ENCODE measurements around the gene NDE1.
"Not testable (repeated sequence)": the region's sequence is repeated elsewhere in the genome, so short reads cannot be mapped to it uniquely, and the experiment has no call there.

Gene NDE1

GRCh38 chr16:15620611-15621195 lies 29.3 kb upstream of the NDE1 start:
- no peak for DNase-seq

DNA sequence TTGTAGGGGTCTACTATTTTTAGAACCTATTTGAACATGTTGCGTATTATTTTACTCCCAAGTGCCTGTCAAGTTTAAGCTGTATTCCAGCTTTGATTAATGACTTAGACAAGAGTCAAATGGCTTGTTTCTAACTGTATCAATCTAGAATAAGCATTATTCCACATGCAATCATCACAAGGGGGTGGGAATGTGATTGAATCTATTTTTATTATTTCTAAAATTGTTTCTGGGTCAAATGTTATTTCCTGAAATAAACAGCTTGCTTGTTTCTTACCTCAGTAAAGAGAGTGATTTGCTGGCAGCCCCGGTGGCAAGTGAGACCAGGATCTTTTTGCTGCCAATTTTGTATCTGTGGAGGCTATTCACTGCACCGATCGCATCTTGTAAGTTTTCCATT lies 28.6 kb upstream of the NDE1 start:
- no peak for DNase-seq

DNA sequence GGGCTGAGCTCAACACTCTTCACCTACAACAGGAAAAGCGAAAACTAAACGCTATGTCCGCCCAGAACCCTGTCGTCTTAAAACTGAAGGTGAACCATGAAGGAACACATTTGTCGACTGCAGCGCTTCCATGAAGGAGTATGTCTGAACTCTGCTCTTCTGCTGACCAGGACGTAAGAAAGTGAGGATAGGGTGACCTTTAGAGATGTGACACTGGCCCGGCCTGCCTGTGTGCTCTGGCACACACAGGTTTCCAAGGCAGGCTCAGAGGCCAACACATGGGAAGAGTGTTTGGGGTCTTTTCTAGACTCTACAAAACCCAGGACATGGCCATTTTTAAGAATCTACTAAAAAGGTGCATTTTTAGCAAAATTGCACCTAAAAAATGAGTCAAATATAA lies 28.2 kb upstream of the NDE1 start:
- DNase-seq = no peak

DNA sequence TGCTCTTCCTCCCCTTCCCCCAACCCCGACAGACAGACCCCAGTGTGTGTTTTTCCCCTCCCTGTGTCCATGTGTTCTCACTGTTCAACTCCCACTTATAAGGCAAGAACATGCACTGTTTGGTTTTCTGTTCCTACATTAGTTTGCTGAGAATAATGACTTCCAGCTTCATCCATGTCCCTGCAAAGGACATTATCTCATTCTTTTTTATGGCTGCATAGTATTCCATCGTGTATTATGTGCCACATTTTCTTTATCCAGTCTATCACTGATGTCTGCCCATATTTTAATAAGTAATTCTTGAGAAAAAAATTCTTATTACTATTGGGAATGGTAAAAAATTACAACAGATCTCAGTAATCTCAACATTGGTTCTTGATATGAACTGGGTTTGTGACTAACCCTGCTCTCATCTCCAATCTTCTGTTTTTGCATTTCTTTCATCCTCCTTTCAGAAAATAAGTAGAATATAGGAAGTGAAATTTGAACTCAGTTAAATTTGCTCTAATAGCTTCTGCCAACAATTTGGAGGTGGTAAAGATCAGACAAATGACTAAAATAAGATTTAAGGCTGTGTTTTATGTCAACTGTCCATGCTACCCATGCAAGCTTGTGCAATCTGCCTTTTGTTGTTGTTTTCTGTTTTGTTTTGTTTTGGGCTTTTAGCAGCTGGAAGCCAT lies 18.2 kb upstream of the NDE1 start:
- DNase-seq = no peak

GRCh38 chr16:15635926-15636325 lies 14.1 kb upstream of the NDE1 start:
- no peak for DNase-seq

GRCh38 chr16:15636392-15636873 lies 13.6 kb upstream of the NDE1 start:
- DNase-seq = no peak

GRCh38 chr16:15639061-15639568 lies 10.9 kb upstream of the NDE1 start:
- DNase-seq = no peak

DNA sequence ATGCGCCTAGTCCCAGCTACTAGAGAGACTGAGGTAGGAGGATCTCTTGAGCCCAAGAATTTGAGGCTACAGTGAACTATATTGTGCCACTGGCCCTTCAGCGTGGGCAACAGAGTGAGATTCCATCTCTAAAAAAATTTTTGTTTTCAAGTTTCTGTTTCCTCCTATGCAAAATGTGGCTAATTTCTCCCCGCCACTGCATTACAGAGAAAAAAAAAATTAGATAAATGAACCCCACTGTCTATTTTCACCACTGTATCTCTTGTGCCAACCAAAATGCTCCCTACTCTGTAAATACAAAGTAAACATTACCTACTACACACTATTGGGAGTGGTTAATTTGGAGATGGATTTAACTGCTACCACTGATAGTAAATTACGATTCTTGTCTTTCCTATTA lies 9.1 kb upstream of the NDE1 start:
- no peak for DNase-seq

GRCh38 chr16:15641753-15642556 lies 8.1 kb upstream of the NDE1 start:
- no peak for DNase-seq

- no peak for DNase-seq
These were observed 7.4 kb upstream of the NDE1 start for GRCh38 chr16:15642557-15643047.

DNA sequence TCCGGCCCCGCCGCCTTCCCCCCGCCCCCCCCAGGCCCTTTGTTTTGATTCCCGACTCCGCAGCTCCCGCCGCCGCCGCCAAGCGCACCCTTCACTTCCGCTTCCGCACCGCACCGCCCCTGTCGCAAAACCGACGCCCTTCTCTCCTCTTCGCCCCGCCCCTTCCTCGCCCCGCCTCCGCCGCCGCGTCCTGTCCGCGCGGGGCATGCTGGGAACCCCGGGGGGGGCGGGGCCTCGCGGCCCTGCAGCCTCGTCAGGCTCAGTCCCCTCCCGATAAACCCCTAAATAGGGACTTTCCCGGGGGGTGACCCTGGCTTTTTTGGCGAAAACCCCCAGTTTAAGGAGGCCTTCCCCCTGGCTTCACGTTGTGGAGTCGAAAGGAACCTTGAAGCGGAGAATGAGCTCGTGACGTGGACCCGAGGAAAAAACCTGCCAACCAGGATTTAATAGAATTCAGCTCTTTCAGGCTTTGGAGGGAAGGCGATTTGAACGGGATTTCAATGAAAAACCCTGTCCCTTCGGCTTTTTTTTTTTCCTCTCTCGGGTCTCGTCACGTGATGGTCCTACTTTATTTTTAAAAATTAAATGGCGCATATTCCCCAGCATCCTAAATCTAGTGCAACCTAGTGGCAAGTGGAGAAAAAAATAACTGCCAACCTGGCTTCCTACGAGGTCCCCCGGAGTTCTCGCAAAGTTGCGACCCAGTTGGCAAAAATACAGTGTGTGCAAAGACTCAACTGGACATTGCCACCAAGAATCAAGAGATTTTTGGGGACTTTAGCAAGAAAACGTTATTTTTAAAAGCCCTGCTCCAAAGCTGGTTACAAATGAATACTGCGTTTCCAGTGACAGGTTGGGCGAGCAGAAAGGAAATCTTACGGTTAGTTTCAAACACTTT lies 6.7 kb upstream of the NDE1 start, which contains the start of gene MARF1:
MARF1 (minus strand) TSS at position 107 of the 898 bp plus-strand sequence. CDS start 3,921 bp downstream, outside the sequence.
- DNase-seq = peak; percentile 90 to 93

- no peak for DNase-seq
These were observed 6.1 kb upstream of the NDE1 start for GRCh38 chr16:15643946-15644250.

- no peak for DNase-seq
These were observed 5.6 kb upstream of the NDE1 start for GRCh38 chr16:15644267-15644961.

DNA sequence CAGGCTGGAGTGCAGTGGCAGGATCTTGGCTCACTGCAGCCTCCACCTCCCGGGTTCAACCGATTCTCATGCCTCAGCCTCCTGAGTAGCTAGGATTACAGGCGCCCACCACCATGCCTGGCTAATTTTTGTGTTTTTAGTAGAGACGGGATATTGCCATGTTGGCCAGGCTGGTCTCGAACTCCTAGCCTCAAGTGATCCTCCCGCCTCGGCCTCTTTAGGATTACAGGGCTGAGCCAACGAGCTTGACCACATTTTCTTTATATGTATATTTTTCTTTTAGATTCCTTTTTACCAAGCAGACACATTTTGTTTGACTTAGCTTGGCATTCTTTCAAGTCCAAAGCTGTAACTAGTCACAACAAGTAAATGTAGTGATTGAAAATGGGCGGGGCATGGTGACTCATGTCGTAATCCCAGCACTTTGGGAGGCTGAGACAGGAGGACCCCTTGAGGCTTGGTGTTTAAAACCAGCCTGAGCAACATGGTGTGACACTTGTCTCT lies 5.0 kb upstream of the NDE1 start:
- DNase-seq = not testable (repeated sequence)

- not testable (repeated sequence) for DNase-seq
These were observed 3.3 kb upstream of the NDE1 start for GRCh38 chr16:15646557-15647293.

DNA sequence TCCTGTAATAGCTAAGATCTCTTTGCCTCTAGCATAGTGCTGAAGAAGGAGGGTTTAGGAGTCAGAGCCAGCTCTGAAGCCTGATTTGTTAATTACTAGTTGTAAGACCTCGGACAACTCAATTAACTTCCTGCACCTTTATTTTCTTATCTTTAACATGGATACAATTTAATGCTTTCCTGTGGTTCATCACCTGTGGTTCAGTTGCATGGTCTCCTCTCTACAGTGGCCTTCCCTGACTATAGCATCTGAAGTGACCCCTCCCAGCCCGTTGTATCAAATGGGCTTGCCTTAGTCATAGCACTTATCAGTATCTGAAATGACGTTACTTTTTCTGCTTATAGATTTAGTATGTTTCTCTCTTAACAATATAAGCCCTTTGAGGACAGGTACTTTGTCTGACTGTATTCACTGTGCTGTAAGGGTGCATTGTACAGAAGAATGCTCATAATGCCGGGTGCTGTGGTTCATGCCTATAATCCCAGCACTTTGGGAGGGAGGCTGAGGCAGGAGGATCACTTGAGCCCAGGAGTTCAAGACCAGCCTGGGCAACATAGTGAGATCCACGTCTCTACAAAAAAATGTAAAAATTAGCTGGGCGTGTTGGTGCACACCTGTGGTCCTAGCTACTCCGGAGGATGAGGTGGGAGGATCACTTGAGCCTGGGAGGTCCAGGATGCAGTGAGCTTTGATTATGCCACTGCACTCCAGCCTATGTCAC lies 2.6 kb upstream of the NDE1 start:
- DNase-seq = no peak

DNA sequence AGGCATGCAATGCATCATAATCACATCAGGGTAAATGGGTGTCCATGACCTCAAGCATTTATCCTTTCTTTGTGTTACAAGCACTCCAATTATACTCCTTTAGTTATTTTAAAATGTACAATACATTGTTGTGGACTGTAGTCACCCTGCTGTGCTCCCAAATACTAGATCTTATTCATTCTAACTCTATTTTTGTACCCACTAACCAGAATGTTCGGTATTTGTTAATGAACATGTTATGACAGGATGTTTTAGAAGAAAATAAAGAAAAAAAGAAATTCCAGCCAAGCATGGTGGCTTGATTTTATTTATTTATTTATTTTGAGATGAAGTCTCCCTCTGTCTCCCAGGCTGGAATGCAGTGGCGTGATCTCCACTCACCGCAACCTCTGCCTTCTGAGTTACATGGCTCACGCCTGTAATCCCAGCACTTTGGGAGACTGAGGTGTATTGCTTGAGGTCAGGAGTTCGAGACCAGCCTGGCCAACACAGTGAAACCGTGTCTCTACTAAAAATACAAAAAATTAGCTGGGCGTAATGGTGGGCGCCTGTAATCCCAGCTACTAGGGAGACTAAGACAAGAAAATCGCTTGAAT lies 1.8 kb upstream of the NDE1 start:
- no peak for DNase-seq

GRCh38 chr16:15649311-15649710 lies 734 bp upstream of the NDE1 start:
- DNase-seq = not testable (repeated sequence)

DNA sequence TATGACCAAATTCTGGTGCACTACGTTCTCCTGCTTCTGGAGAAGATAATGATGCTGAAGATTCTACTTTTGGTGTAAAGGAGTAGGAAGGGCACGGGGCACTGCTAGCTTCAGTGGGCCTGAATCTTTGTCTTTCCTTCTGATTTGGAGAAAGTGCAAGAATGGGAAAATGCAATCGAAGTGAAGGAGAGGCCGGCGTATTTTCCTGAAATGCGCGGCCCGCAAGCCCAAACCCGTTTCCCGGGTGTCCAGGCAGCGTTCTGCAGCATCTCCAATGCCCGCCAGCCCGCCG lies 372 bp upstream of the NDE1 start:
- DNase-seq = no peak

GRCh38 chr16:15650698-15651171 lies 690 bp downstream of the NDE1 start:
- no peak for DNase-seq
